H1 (cell line): Measurements from ENCODE around the gene EPDR1. TPM values are rescaled to one million over a fixed set of nuclear protein-coding genes. Genes with fewer than 3 reads are reported as not detected.

Source experiments
- BCL11A ChIP-seq, 2 experiments: IDR thresholded peaks; one replicate each; pipeline ENCODE4 v1.6.1; 2011; ENCODE audit warnings: low read depth in 2 of 2, low read length in 2 of 2, mild to moderate bottlenecking in 2 of 2
- CHD1 ChIP-seq: IDR thresholded peaks from 2 replicates; pipeline ENCODE4 v1.6.1; 2012; ENCODE audit warnings: low read depth, low read length, improper control_type of control experiment
- CHD7 ChIP-seq: fragments of 300-600 bp; sonication (generic); IDR thresholded peaks from 2 replicates; pipeline ENCODE4 v1.7.1; 2012; ENCODE audit warnings: low read length, moderate library complexity, mild to moderate bottlenecking, inconsistent platforms; ENCODE audit not compliant: insufficient replicate concordance
- PHF8 ChIP-seq: fragments of 200-600 bp; sonication (generic); conservative IDR thresholded peaks from 2 replicates; pipeline ENCODE4 v1.7.1; 2012; ENCODE audit warnings: low read depth, mild to moderate bottlenecking, inconsistent platforms, low read length, moderate library complexity
- polyA plus RNA-seq, 7 experiments: library from polyadenylated mRNA; depleted of rRNA in 3 of 7; stranded (reverse) in 5 of 7; unstranded in 2 of 7; fragments of >200 nt in 5 of 7; fragments of 200-250 nt in 2 of 7; gene quantifications; 1 replicate in 5 of 7; 2 replicates in 1 of 7; 4 replicates in 1 of 7; pipeline versions ENCODE4 v1.2.1 to v1.2.3, GENCODE V29; 2011 to 2013; ENCODE audit warnings: missing spikeins in 2 of 7, mixed read lengths in 2 of 7
- total RNA-seq: library from RNA; stranded (reverse); fragmentation: NEBNext Ultra II Directional; extraction: Animal tissue kit (Norgen Biotek cat#: 25700); gene quantifications from 2 replicates; pipeline ENCODE4 v1.2.1, GENCODE V29; 2021

The EPDR1 gene
- total and polyA plus RNA-seq, 2 of the 8 experiments (the other 6 are each of a cell fraction or from before 2014, with no cell fraction given) = 6.4 to 8.2 TPM

GRCh38 chr7:38000272-38000671 is 79.8 kb downstream of the EPDR1 start (continued):
- no peak for TF ChIP-seq CHD1
- TF ChIP-seq CHD7 = no peak
- no peak for TF ChIP-seq BCL11A (IDR thresholded peaks at IDR 0.05; ENCODE audit: low read depth in 2 of 2, low read length in 2 of 2)
- TF ChIP-seq PHF8 = no peak
